HFF-Myc (cell line): Measurements from ENCODE around the gene MBD2.
A peak's percentile ranks its signal among the peaks of the same experiment; 100 is the strongest.

Experiments used
- DNase-seq: peaks from one replicate; pipeline ENCODE4 v3.0.0-alpha.2; 2011; ENCODE audit warnings: low read depth; ENCODE audit errors: extremely low read depth
- H3K4me3 ChIP-seq: replicated peaks from 2 replicates; pipeline ENCODE4 v1.5.1; 2011; ENCODE audit warnings: low read depth, mild to moderate bottlenecking, control low read depth, low read length
- CTCF ChIP-seq: IDR thresholded peaks from 2 replicates; pipeline ENCODE4 v1.5.1; 2012; ENCODE audit warnings: mild to moderate bottlenecking, low read depth, low read length, control low read depth; ENCODE audit errors: missing control alignments

Gene MBD2

GRCh38 chr18:54224379-54225014, at the start of gene MBD2:
Gene MBD2, minus strand, starts transcription at chr18:54224669. Its CDS starts 110 bp downstream, at chr18:54224559.
- peak; percentile 78 for DNase-seq
- H3K4me3 ChIP-seq: peak within 1 kb of the TSS; percentile 50
- no peak for TF ChIP-seq CTCF

GRCh38 chr18:54269893-54270844, 45.7 kb upstream of the MBD2 start:
- TF ChIP-seq CTCF: peak; percentile 39
- DNase-seq: peak; percentile 20
- peak overlapping the region; percentile 75 for H3K4me3 ChIP-seq

- TF ChIP-seq CTCF: no peak
- DNase-seq: no peak
- peak overlapping the region; percentile 75 for H3K4me3 ChIP-seq
Observed at GRCh38 chr18:54268751-54269150, 44.3 kb upstream of the MBD2 start.

GRCh38 chr18:54267701-54268100, 43.2 kb upstream of the MBD2 start:
- TF ChIP-seq CTCF: no peak
- no peak overlapping the region for H3K4me3 ChIP-seq
- no peak for DNase-seq

GRCh38 chr18:54263904-54264336, 39.5 kb upstream of the MBD2 start:
- TF ChIP-seq CTCF: no peak

GRCh38 chr18:54261894-54262293, 37.4 kb upstream of the MBD2 start:
- DNase-seq: no peak
- H3K4me3 ChIP-seq: no peak overlapping the region
- TF ChIP-seq CTCF: no peak

More at GRCh38 chr18:54263904-54264336, 39.5 kb upstream of the MBD2 start:
- no peak for DNase-seq
- H3K4me3 ChIP-seq: no peak overlapping the region
